K562 treated with DMSO at 1 percent for 4 hours (cell line): ENCODE measurements around the gene ZNF185. TPM values are rescaled to one million over a fixed set of nuclear protein-coding genes. Genes with fewer than 3 reads are reported as not detected.

Experiments used
- total RNA-seq: library from RNA; unstranded; fragments of 300-600 nt; gene quantifications from 2 replicates; pipeline ENCODE4 v1.2.3, GENCODE V29; 2022; ENCODE audit not compliant: insufficient read depth

The ZNF185 gene
- not detected in 2 replicates for total RNA-seq

DNA sequence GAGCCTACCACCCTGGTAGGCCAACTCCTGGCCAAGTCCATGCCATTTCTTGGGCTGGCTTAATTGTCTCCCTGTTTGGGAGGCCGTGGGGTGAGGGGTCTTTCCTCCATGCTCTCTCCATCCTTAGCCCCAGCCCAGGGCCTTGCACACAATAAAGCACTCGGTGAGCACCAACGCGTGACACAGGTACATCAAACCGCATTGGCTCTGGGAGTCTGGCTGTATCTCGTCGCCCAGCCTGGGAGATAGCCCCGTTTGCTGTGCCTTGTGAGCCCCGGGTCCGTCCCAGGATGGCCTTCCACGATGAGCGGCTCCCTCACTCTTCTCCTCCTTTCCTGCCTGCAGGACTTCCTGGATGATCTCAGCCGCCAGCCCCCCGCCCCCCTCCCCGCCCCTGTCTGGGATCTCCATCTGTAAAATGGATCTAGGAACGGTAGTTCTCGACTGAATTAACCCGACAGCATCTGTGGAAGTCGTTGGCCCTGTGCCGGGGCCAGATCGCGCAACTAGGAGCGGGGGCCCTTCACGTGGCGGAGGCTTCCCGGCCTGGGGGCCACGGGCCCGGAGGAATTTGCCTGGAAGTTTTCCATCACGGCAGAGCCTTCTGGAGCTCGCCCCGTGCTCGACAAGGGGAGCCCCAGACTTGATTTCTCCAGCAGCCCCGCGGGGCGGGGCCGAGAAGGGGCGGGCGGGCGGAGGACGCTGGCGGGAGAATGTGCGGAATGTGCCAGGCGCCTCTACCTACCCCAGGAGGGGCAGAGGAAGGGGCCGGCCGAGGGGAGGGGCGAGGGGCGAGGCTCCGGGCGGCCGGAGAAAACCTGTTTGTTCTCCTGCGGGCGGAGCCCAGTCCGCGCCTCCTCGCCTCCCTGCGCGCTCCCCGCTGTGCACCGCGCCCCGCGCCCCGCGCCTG, at the start of gene ZNF185:
Gene ZNF185 (plus strand): TSS at position 846 of the 910 bp plus-strand sequence. CDS start 16,423 bp downstream, outside the sequence.

Other genes with a start within 250 kb of the ZNF185 start
- 146 and 153 TPM in 2 replicates for gene MAGEA3, start 199.3 kb upstream of the ZNF185 start, total RNA-seq
- not detected in 2 replicates for gene CSAG2, start 188.8 kb upstream of the ZNF185 start, total RNA-seq
- 31.4 and 81.6 TPM in 2 replicates for gene MAGEA2B, start 183.4 kb upstream of the ZNF185 start, total RNA-seq
- gene CSAG1, start 164.3 kb upstream of the ZNF185 start, total RNA-seq: 103 and 144 TPM in 2 replicates
- gene MAGEA12, start 164.3 kb upstream of the ZNF185 start, total RNA-seq: 62.3 and 69.8 TPM in 2 replicates
- gene MAGEA2, start 144.2 kb upstream of the ZNF185 start, total RNA-seq: 10.7 and 27.8 TPM in 2 replicates
- gene CSAG3, start 138.8 kb upstream of the ZNF185 start, total RNA-seq: 14.3 and 27.1 TPM in 2 replicates
- gene MAGEA6, start 128.4 kb upstream of the ZNF185 start, total RNA-seq: 94.0 and 97.7 TPM in 2 replicates
- 10.0 and 11.9 TPM in 2 replicates for gene CETN2, start 67.3 kb upstream of the ZNF185 start, total RNA-seq
- gene NSDHL, start 67.0 kb upstream of the ZNF185 start, total RNA-seq: 28.8 and 31.0 TPM in 2 replicates
- 0.24 and 0.51 TPM in 2 replicates for gene PNMA5, start 96.0 kb downstream of the ZNF185 start, total RNA-seq
- gene PNMA3, start 158.4 kb downstream of the ZNF185 start, total RNA-seq: 1.0 and 1.2 TPM in 2 replicates
- 7.0 and 9.7 TPM in 2 replicates for gene PNMA6A, start 174.4 kb downstream of the ZNF185 start, total RNA-seq